RPMI7951 (cell line): ENCODE measurements around the gene TCIRG1. TPM values are rescaled to one million over a fixed set of nuclear protein-coding genes. Genes with fewer than 3 reads are reported as not detected.
"Not testable (repeated sequence)": the region's sequence is repeated elsewhere in the genome, so short reads cannot be mapped to it uniquely, and the experiment has no call there.

Source experiments
- DNase-seq: peaks from one replicate; pipeline ENCODE4 v3.0.0-alpha.2; 2012; ENCODE audit warnings: low read depth
- total RNA-seq: library from RNA; depleted of rRNA; stranded (reverse); fragments of >200 nt; shearing (Covaris generic); gene quantifications from 2 replicates; pipeline ENCODE4 v1.2.3, GENCODE V29; 2014; rRNA removed

Gene TCIRG1
- total RNA-seq, 1 experiment from 2014 or later: 39.2 TPM

DNA sequence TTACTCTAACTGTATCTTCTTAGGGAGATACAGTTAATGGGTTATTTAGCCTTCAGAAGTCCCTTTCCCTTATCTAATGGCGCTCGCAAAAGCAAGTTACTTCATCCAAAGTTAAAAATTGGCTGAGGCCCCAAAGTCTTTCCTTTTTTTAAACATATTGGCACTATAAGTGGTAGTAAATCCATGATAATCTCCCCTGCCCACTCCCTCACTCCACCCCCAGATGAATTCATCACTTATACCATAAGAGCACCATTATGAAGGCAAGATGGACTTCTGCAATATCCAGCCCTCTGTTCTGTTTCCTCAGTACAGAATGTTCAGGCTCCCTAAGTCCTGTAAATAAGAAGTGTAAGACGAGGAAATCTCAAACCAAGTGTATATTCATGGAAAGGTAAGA, 44.7 kb downstream of the TCIRG1 start:
- no peak for DNase-seq

DNA sequence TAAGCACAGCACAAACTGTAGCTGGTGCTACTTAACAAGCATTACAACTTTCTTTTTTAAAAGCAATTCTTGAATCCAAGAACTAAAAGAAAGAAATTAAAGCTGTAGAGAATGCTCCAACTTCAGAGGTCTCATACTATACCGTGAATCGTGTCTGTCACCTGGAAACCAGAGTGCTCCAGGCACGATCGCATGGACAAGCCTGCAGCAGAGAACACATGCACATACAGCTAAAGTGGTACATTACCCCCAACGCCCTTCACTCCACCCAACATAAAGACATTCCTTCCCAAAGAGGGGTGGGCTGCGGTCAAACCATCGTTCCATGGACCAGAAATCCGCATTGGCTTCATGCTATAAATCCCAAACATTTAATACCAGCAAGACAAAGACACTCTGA, 50.9 kb downstream of the TCIRG1 start:
- no peak for DNase-seq

DNA sequence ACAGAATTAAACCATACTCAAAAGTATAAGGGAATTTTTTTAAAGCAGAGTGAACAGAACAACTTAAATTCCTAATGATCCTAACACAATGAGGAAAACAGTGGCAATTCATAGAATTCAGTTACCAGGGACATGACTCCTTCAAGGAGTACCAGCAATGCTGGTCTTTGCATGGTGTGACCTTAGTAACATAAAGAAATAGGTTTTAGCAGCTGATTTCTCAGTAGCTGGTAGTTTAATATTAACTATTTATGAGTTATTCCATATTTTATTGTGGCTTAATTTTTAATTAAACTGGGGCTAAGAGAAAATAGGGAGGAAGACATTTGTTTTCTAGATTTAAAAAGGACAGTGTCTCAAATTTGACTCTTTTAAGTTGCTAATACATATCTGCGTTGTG, 51.5 kb downstream of the TCIRG1 start:
- DNase-seq: no peak

DNA sequence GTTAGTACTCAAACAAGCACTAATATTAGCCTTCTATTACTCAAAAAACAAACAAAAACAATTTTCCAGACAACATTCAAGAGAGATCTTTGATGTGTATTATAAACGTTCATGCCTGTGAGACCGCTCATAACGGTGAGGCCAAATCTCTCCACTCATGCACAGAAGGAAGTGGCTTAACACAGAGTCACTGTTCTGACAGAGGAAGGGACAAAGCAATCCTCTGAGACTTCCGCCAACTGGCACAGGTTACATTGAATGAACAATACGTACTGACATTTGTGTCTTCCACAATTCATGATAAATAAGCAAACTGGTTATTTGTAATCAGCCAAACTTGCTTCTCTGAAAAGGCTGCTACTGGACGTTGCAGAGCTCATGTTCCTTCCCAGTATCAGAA, 51.9 kb downstream of the TCIRG1 start:
- no peak for DNase-seq

DNA sequence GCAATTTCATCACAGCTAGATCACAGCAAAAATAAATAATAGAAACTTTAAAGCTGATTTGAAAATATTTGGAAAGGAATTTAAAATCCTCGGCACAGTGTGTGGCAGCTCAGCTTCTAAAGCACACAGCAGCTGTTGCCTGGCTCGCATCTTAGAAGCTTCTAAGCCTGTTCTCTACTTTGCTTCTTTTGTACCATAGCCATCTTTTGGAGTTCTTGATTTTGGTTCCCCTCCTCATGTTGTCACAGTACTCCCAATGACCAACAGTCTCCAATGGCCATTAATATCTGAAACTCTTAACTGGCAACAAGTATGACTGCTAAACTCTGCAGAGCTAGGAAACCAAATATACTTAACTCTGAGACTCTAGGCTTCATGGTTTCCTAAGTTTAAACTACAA, 53.6 kb downstream of the TCIRG1 start:
- DNase-seq: no peak

DNA sequence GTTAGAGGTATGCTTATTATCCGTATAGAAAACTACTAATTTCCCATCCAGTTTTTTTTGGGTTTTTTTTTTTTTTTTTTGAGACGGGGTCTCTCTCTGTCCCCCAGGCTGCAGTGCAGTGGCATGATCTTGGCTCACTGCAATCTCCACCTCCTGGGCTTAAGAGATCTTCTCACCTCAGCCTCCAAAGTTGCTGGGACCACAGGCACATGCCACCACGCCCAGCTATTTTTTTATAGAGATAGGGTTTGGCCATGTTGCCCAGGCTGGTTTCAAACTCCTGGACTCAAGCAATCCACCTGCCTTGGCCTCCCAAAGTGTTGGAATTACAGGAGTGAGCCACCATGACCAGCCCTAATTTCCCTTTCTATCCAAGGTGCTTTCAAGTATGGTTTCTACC, 54.1 kb downstream of the TCIRG1 start:
- not testable (repeated sequence) for DNase-seq

DNA sequence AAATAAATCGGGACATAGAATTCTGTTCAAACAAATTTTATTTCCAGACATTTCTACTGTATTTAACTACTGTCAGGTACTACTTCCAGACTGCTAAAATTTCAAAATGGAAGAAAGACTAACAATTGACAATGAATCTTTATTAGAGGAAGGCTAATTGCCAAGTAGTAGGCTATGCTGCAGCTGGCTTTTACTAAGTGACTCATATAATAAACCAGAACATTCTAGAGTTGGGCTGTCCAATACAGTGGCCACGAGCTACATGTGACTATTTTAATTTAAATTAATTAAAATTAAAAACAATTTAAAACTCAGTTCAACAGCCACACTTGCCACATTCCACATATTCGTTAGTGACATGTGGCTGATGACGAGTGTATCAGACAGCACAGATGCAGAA, 54.7 kb downstream of the TCIRG1 start:
- DNase-seq: no peak

DNA sequence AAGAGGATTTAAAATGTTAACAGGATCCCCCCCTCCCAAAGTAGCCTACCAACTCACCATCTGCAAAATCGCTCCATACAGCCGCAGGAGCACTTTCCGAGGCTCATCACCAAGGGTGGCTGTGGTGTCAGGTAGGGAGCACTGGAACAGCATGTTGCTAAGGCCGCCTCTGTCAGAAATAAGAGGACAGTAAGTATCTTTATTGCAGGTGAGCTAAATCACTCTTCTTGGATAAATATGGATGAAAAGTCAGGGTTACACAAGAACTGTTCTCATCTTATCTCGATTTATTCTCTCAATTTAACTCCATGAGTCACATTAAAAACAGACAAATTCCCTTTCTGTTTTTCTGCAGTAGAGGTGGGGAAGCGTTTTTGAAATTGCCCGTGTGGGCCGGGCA, 58.1 kb downstream of the TCIRG1 start:
- DNase-seq: no peak

DNA sequence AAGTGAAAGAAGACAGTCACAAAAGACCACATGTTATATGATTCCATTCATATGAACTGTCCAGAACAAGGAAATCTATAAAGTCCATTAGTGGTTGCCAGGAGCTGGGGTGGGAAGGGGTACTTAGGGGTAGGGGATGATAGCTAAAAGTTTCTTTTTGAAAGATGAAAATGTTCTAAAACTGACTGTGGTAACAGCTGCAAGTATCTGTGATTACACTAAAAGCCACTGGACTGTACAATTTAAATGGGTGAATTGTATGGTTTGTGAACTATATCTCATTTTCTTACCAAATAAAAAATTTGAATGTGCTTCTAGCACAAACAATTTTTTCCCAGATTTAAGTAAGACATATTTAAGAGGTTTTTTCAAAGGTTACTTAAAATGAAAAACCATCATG, 60.2 kb downstream of the TCIRG1 start:
- DNase-seq: no peak

DNA sequence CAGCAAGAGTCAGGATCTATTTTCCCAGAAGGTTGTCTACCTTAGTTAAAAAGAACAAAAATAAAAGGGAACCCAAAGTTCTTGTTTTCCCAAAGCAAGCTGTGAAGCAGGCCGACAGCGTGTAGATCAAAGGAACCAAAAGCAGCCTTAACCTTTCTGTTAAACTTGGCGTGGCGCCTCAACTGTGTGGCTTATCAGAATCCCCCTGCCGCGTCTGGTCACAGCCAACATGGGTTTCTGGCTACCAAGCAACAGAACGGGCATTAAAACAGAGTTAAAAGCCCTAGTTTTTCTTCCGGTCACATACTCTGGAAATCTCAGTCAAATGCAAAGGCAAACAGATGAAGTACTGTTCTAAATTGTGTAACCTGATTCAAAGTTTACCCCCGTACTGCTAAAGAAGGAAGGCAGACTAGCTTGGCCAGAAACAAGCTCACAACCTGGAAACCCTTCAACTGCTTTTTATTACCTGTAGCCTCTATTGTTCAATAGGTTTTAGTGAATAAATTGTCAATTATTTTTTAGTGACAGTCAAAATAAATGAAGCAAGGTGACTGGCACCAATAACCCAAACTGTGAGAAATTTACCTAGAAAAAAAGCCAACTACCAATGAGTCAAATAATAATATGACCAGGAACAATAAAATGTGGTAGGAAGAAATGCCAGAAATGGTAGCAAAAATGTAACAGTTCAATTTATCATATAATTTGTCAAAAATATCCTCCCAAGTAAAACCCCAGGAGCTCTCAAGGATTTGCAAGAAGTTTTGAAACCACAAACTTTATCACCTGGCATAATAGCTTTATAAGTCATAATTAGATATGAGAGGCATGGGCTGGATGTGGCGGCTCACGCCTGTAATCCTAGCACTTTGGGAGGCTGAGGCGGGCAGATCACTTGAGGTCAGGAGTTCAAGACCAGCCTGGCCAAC, 60.9 kb downstream of the TCIRG1 start:
- peak; percentile 58 for DNase-seq

Other genes starting within 250 kb of the TCIRG1 start
- gene UNC93B1, start 34.9 kb upstream of the TCIRG1 start, total RNA-seq: 15.7 and 19.6 TPM in 2 replicates
- gene ALDH3B1, start 28.7 kb upstream of the TCIRG1 start, total RNA-seq: 13.3 and 17.4 TPM in 2 replicates
- 270 and 282 TPM in 2 replicates for gene NDUFS8, start 8.3 kb upstream of the TCIRG1 start, total RNA-seq
- 16.2 and 18.7 TPM in 2 replicates for gene CHKA, start 82.4 kb downstream of the TCIRG1 start, total RNA-seq
- gene KMT5B, start 174.3 kb downstream of the TCIRG1 start, total RNA-seq: 17.7 and 25.1 TPM in 2 replicates
- 60.3 and 69.1 TPM in 2 replicates for gene C11orf24, start 232.9 kb downstream of the TCIRG1 start, total RNA-seq